Coronary artery (tissue), 2 donors: Measurements from ENCODE around the gene VWA5A.

Source experiments
- DNase-seq: peaks from one replicate; pipeline ENCODE4 v3.0.0-alpha.2; 2017; ENCODE audit warnings: low spot score
- H3K27ac ChIP-seq, 2 donors: fragments of 200-600 bp; sonication (generic); one replicate each; pipeline ENCODE4 v1.5.1; 2016 to 2019
- H3K4me3 ChIP-seq: fragments of 200-600 bp; sonication (generic); 2 replicates; pipeline ENCODE4 v1.5.1; 2016; ENCODE audit warnings: mild to moderate bottlenecking, moderate library complexity
- CTCF ChIP-seq: fragments of 200-600 bp; sonication (generic); IDR thresholded peaks from one replicate; pipeline ENCODE4 v1.5.1; 2019; ENCODE audit warnings: antibody characterized with exemption

VWA5A gene

GRCh38 chr11:124114942-124115781, at the start of gene VWA5A:
TSS of gene VWA5A (plus strand) at chr11:124115450. CDS start at chr11:124117512, 2,062 bp downstream.
- DNase-seq: peak; percentile 84
- peak within 1 kb of the TSS; percentile 85 for H3K4me3 ChIP-seq
- peak within 1 kb of the TSS; percentile 36 to 44 for H3K27ac ChIP-seq
- no peak for TF ChIP-seq CTCF

GRCh38 chr11:124068601-124069110, 46.6 kb upstream of the VWA5A start:
- no peak for TF ChIP-seq CTCF
- DNase-seq: no peak
- Histone ChIP-seq H3K27ac (no peak overlapping the region), H3K4me3 (no peak overlapping the region)

GRCh38 chr11:124069429-124070401, 45.5 kb upstream of the VWA5A start:
- no peak for TF ChIP-seq CTCF
- DNase-seq: no peak
- no peak overlapping the region for H3K27ac ChIP-seq
- H3K4me3 ChIP-seq: peak overlapping the region; percentile 43

GRCh38 chr11:124070915-124071622, 44.2 kb upstream of the VWA5A start:
- H3K27ac ChIP-seq: no peak overlapping the region
- peak; percentile 46 for TF ChIP-seq CTCF
- DNase-seq: no peak
- no peak overlapping the region for H3K4me3 ChIP-seq

- DNase-seq: no peak
- Histone ChIP-seq H3K27ac (no peak overlapping the region), H3K4me3 (no peak overlapping the region)
- peak; percentile 4 for TF ChIP-seq CTCF
Observed at GRCh38 chr11:124071623-124071948, 43.7 kb upstream of the VWA5A start.

- no peak for DNase-seq
- no peak overlapping the region for H3K27ac ChIP-seq
Observed at GRCh38 chr11:124072147-124072546, 43.1 kb upstream of the VWA5A start.

More at GRCh38 chr11:124072147-124072546, 43.1 kb upstream of the VWA5A start:
- TF ChIP-seq CTCF: no peak
- no peak overlapping the region for H3K4me3 ChIP-seq
